Lower lobe of right lung (tissue), 2 donors: Measurements from ENCODE around the gene SCN1B. TPM values are rescaled to one million over a fixed set of nuclear protein-coding genes. Genes with fewer than 3 reads are reported as not detected.

ENCODE experiments used
- ATAC-seq, 2 donors: fragments of 200-7000 bp; cut with Tn5 transposase; one replicate each; pipeline ENCODE4 v1.9.1; 2020 to 2022; ENCODE audit warnings: mild to moderate bottlenecking in 2 of 2, moderate library complexity in 2 of 2
- DNase-seq: peaks from one replicate; pipeline ENCODE4 v3.0.0-alpha.2; 2020
- H3K27ac ChIP-seq: fragments of 200-600 bp; one replicate; pipeline ENCODE4 v1.8.0; 2022
- H3K27me3 ChIP-seq: fragments of 200-600 bp; one replicate; pipeline ENCODE4 v1.8.0; 2022; ENCODE audit warnings: low read depth
- H3K36me3 ChIP-seq: fragments of 200-600 bp; one replicate; pipeline ENCODE4 v1.8.0; 2022; ENCODE audit warnings: mild to moderate bottlenecking
- H3K4me1 ChIP-seq: fragments of 200-600 bp; one replicate; pipeline ENCODE4 v1.8.0; 2022
- H3K4me3 ChIP-seq: fragments of 200-600 bp; one replicate; pipeline ENCODE4 v1.8.0; 2022; ENCODE audit warnings: mild to moderate bottlenecking
- H3K9me3 ChIP-seq: fragments of 200-600 bp; one replicate; pipeline ENCODE4 v1.8.0; 2022
- intact Hi-C: fragments of 100-400 bp; cut with DNase I; formaldehyde crosslinking; loops from one replicate; pipeline ENCODE4 v1.11.0; 2022
- total RNA-seq: library from RNA; stranded (reverse); fragmentation: NEBNext Ultra II Directional; extraction: Animal tissue kit (Norgen Biotek cat#: 25700); gene quantifications from one replicate; pipeline ENCODE4 v1.2.1, GENCODE V29; 2021
- TF ChIP-seq, protein P1 (sequence below): fragments of 200-600 bp; IDR thresholded peaks from one replicate; pipeline ENCODE4 v1.8.0; 2022; ENCODE audit warnings: antibody characterized with exemption, mild to moderate bottlenecking
- donor health status: DM: no; HTN: yes; CAD: no; lungs with severe emphysema.

Gene SCN1B
- total RNA-seq, 1 donor from 2014 or later: 9.8 TPM

DNA sequence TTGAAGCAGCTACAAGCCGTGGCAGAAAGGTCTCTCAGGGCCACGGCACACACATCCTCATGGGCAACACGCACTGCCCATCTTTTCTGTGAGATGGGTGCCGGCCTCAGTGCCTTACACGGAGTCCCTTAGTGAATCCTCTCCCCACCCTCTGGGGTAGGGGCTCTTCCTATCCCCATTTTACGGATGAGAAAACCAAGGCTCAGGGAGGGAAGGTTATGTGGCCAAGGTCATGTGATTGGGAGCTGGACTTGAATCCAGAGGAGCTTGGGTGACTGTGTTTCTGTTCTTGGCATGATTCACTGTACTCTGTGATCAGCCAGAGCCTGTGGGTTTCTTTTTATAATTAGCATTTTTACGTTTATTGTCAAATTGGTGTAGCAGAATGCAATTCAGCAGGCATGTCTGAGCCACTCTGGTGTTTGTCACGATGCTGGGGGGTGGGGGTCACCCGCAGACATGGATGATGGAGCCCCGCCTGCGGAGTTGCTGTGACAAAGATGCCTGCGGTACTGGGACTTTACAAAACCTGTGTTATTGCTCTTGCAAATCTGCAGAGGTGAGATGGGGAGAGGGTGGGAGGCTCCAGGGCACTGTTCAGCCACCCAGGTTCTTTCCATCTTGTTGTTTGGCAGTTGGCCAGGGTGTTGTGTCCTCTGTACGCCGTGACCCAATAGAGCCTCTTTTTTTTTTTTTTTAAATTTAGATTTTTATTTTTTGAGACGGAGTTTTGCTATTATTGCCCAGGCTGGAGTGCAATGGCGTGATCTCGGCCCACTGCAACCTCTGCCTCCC, 4.5 kb downstream of the SCN1B start:
- Histone ChIP-seq H3K27ac (no peak overlapping the region), H3K27me3 (no peaks in the 10 kb centered on the region), H3K36me3 (peaks cover 6% of the 10 kb centered on the region), H3K4me1 (peaks cover 35% of the 10 kb centered on the region), H3K9me3 (no peaks in the 10 kb centered on the region), H3K4me3 (no peak overlapping the region)
- TF ChIP-seq, protein P1, sequence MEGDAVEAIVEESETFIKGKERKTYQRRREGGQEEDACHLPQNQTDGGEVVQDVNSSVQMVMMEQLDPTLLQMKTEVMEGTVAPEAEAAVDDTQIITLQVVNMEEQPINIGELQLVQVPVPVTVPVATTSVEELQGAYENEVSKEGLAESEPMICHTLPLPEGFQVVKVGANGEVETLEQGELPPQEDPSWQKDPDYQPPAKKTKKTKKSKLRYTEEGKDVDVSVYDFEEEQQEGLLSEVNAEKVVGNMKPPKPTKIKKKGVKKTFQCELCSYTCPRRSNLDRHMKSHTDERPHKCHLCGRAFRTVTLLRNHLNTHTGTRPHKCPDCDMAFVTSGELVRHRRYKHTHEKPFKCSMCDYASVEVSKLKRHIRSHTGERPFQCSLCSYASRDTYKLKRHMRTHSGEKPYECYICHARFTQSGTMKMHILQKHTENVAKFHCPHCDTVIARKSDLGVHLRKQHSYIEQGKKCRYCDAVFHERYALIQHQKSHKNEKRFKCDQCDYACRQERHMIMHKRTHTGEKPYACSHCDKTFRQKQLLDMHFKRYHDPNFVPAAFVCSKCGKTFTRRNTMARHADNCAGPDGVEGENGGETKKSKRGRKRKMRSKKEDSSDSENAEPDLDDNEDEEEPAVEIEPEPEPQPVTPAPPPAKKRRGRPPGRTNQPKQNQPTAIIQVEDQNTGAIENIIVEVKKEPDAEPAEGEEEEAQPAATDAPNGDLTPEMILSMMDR: no peak
- DNase-seq (no peak), ATAC-seq (no peak)
- intact Hi-C loops: no loop called here

DNA sequence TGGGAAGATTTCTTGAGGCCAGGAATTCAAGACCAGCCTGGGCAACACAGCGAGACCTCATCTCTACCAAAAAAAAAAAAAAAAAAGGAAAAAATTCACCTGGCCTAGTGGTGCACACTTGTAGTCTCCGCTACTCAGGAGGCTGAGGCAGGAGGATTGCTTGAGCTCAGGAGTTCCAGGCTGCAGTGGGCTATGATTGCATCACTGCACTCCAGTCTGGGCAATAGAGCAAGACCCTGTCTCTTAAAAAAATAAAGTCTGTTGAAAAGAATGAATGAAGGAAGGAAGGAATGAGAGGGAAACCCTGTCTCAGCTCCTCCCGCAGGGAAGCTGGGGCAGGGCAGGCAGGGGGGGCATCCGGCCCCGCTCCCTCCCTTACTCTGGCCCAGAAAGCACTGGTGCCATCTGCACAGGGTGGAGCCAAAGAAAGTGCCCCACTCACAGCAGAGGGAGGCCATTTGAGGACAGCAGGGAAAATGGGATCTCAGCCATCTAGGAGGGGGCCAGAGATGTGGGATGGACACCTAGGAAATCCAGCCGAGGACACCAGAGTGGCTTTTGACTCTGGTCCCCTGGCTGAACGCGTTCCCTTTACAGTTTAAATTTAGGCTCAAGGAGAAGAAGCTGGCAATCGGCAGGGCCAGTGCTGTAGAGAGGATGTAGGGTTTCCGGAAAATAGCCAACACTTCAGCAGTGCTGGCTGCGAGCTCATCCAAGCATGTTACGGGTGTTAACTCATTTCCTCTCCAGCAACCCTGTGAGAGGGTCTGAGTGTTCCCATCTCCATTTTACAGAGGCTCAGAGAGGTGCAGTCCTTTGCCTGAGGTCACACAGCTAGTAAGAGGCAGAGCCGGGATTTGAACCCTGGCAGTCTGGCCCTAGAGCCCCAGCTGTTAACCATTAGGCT, 7.7 kb downstream of the SCN1B start:
- no peaks in the 10 kb centered on the region for H3K9me3 ChIP-seq
- H3K4me1 ChIP-seq: peaks cover 51% of the 10 kb centered on the region
- TF ChIP-seq, protein P1: no peak
- no peak overlapping the region for H3K4me3 ChIP-seq
- intact Hi-C loops: no loop called here
- peaks cover 6% of the 10 kb centered on the region for H3K36me3 ChIP-seq
- ATAC-seq (no peak), DNase-seq (no peak)
- H3K27me3 ChIP-seq: no peaks in the 10 kb centered on the region
- peak overlapping the region; percentile 54 for H3K27ac ChIP-seq

DNA sequence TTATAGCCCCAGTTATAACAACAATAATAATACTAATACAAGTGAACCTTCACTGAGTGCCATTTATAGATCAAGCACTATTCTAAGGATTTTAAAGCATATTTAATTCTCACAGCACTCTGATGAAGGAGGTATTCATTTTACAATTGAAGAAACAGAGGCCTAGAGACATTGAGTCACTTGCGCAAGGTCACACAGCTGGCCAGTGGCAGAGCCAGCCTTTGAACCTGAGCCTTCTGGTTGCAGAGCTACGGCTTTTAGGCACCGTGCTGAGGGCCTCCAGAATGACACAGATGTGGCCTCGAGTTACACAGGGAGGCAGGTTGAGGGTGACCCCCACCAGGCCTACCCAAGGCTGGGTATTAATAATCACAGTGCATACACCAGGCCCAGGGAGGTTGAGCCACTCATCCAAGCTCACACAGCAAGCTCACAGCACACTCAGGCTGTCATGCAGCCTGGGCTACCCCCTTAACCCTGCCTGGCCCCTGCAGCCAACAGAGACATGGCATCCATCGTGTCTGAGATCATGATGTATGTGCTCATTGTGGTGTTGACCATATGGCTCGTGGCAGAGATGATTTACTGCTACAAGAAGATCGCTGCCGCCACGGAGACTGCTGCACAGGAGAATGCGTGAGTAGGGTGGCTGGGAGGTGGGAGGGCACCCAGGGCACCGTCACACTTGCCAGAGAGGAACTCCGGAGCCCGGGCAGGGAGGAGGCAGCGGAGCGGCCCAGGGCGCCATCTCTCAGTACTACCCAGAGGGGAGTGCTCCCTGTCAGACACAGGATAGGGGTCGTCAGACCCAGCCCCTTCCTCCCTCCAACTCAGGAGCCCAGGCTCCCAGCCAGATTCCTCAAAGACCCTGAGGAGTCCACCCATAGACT, 8.6 kb downstream of the SCN1B start:
- Histone ChIP-seq H3K27ac (peak overlapping the region; percentile 80), H3K4me3 (peak overlapping the region; percentile 42), H3K4me1 (peaks cover 56% of the 10 kb centered on the region), H3K36me3 (peaks cover 6% of the 10 kb centered on the region), H3K27me3 (no peaks in the 10 kb centered on the region), H3K9me3 (no peaks in the 10 kb centered on the region)
- intact Hi-C loops: no loop called here
- no peak for ATAC-seq
- no peak for DNase-seq
- TF ChIP-seq, protein P1: no peak

DNA sequence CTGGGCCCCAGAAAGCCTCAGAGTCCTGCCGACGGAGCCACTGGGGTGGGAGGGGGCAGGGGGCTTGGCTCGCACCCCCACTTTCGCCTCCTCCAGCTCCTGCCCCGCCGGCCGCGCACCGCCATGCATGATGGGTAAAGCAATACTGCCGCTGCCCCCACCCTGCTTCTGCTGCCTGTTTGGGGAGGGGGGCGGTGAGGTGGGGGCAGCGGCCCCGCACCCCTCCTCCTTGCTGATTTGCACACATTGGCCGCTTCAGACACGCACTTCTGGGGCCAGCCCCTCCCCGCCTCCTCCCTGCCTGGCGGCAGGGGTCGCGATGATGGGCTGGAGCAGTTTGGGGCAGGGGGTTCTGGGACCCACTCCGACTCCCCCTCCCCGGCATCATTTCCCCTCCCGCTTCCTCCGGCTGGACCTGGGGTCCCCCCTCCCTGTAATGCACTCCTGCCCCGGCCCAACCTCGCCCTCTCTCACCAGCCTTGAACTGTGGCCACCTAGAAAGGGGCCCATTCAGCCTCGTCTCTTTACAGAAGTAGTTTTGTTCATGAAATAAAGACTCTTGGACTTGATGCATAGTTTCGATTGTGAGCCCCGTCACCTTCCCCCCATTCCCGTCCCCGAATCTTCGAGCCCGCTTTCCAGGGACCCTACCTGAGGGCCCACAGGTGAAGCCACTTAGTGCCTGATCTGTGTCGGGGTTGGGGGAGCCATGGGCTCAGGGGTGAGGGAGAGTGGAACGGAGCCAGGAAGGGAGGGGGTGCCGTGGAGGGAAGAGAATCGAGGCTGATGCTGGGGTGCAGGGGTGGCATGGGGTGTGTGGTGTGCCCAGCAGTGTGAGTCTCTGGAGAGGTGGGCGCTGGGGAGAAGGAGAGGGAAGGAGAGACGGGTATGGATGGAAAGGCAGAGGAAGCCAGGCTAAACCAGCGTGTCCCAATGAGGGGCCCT, 9.9 kb downstream of the SCN1B start:
- ATAC-seq: no peak
- peak overlapping the region; percentile 42 for H3K4me3 ChIP-seq
- H3K27ac ChIP-seq: peak overlapping the region; percentile 80
- intact Hi-C loops: no loop called here
- no peaks in the 10 kb centered on the region for H3K36me3 ChIP-seq
- no peaks in the 10 kb centered on the region for H3K9me3 ChIP-seq
- H3K27me3 ChIP-seq: no peaks in the 10 kb centered on the region
- TF ChIP-seq, protein P1: no peak
- peaks cover 63% of the 10 kb centered on the region for H3K4me1 ChIP-seq
- no peak for DNase-seq
